GM21367 (cell line): ENCODE results near the gene SMC2.

ENCODE experiments used
- ATAC-seq: cut with Tn5 transposase; IDR thresholded peaks from one replicate; pipeline ENCODE4 v1.9.1; 2021; ENCODE audit not compliant: unreplicated experiment

Gene SMC2

GRCh38 chr9:104099630-104100029 is 5.5 kb downstream of the SMC2 start:
- no peak for ATAC-seq

- no peak for ATAC-seq
Observed at GRCh38 chr9:104104360-104104759, 10.3 kb downstream of the SMC2 start.

- ATAC-seq, result no peak
Observed at GRCh38 chr9:104107799-104108198, 13.7 kb downstream of the SMC2 start.

- no peak for ATAC-seq
Observed at GRCh38 chr9:104108315-104108714, 14.2 kb downstream of the SMC2 start.

- no peak for ATAC-seq
Observed at GRCh38 chr9:104110509-104110908, 16.4 kb downstream of the SMC2 start.

GRCh38 chr9:104118916-104119315 is 24.8 kb downstream of the SMC2 start:
- ATAC-seq, result no peak

GRCh38 chr9:104121022-104121421 is 26.9 kb downstream of the SMC2 start:
- no peak for ATAC-seq

- no peak for ATAC-seq
Observed at GRCh38 chr9:104138243-104138868, 44.2 kb downstream of the SMC2 start.

- no peak for ATAC-seq
Observed at GRCh38 chr9:104142799-104143549, 48.9 kb downstream of the SMC2 start.

GRCh38 chr9:104143550-104143910 is 49.4 kb downstream of the SMC2 start:
- no peak for ATAC-seq

GRCh38 chr9:104144336-104144735 is 50.2 kb downstream of the SMC2 start:
- ATAC-seq, result no peak

- no peak for ATAC-seq
Observed at GRCh38 chr9:104173067-104173466, 79.0 kb downstream of the SMC2 start.

- peak; percentile 62 for ATAC-seq
Observed at GRCh38 chr9:104177003-104177611, 83.0 kb downstream of the SMC2 start.

GRCh38 chr9:104177676-104178075 is 83.6 kb downstream of the SMC2 start:
- ATAC-seq, result peak; percentile 79
